HG03139 (cell line): ENCODE data around the gene CYSRT1.

Experiments
- ATAC-seq: cut with Tn5 transposase; IDR thresholded peaks from one replicate; pipeline ENCODE4 v1.9.1; 2021; ENCODE audit not compliant: unreplicated experiment

CYSRT1 gene

GRCh38 chr9:137267933-137268355 lies 43.0 kb downstream of the CYSRT1 start:
- ATAC-seq = no peak

GRCh38 chr9:137268538-137269201 lies 43.7 kb downstream of the CYSRT1 start:
- no peak for ATAC-seq

- ATAC-seq = no peak
Measured at GRCh38 chr9:137269231-137269772, 44.3 kb downstream of the CYSRT1 start.

GRCh38 chr9:137270929-137271695 lies 46.1 kb downstream of the CYSRT1 start:
- ATAC-seq = no peak

GRCh38 chr9:137271696-137272076 lies 46.7 kb downstream of the CYSRT1 start:
- no peak for ATAC-seq

GRCh38 chr9:137272241-137273094 lies 47.5 kb downstream of the CYSRT1 start:
- no peak for ATAC-seq

- ATAC-seq = no peak
Measured at GRCh38 chr9:137273095-137273490, 48.1 kb downstream of the CYSRT1 start.

- no peak for ATAC-seq
Measured at GRCh38 chr9:137273611-137274320, 48.8 kb downstream of the CYSRT1 start.

- ATAC-seq = no peak
Measured at GRCh38 chr9:137275203-137275587, 50.2 kb downstream of the CYSRT1 start.
